SK-N-SH treated with all-trans-retinoic acid at 6 μM for 48 hours (cell line): ENCODE results near the gene GLRA1.

ENCODE experiments used
- ARNTL ChIP-seq: fragments of 450-650 bp; formaldehyde crosslinking; IDR thresholded peaks from 2 replicates; pipeline ENCODE4 v1.5.0; 2020; ENCODE audit warnings: low read depth, mild to moderate bottlenecking, moderate library complexity, borderline replicate concordance
- CSDC2 ChIP-seq: fragments of 250-450 bp; sonication (Bioruptor Pico); IDR thresholded peaks from 2 replicates; pipeline ENCODE4 v1.5.0; 2020; ENCODE audit warnings: mild to moderate bottlenecking, moderate library complexity
- GLIS3 ChIP-seq: fragments of 250-450 bp; sonication (Bioruptor Pico); IDR thresholded peaks from 2 replicates; pipeline ENCODE4 v1.5.0; 2020; ENCODE audit warnings: mild to moderate bottlenecking, moderate library complexity
- PPARA ChIP-seq: fragments of 250-450 bp; sonication (Bioruptor Pico); IDR thresholded peaks from 2 replicates; pipeline ENCODE4 v1.5.0; 2020; ENCODE audit warnings: mild to moderate bottlenecking, borderline replicate concordance
- RARB ChIP-seq: fragments of 250-450 bp; sonication (Bioruptor Pico); IDR thresholded peaks from 2 replicates; pipeline ENCODE4 v1.8.0; 2021; ENCODE audit warnings: mild to moderate bottlenecking, moderate library complexity
- TCF4 ChIP-seq: fragments of 250-450 bp; sonication (Bioruptor Pico); IDR thresholded peaks from 2 replicates; pipeline ENCODE4 v1.8.0; 2021; ENCODE audit warnings: mild to moderate bottlenecking, moderate library complexity, borderline replicate concordance
- TOX ChIP-seq: fragments of 250-450 bp; sonication (Bioruptor Pico); IDR thresholded peaks from 2 replicates; pipeline ENCODE4 v1.8.0; 2021; ENCODE audit warnings: mild to moderate bottlenecking, moderate library complexity, borderline replicate concordance
- ZC3H10 ChIP-seq: fragments of 250-450 bp; sonication (Bioruptor Pico); IDR thresholded peaks from 2 replicates; pipeline ENCODE4 v1.5.1; 2021; ENCODE audit warnings: mild to moderate bottlenecking, moderate library complexity
- ZFP3 ChIP-seq: fragments of 250-450 bp; sonication (Bioruptor Pico); IDR thresholded peaks from 2 replicates; pipeline ENCODE4 v1.5.0; 2020; ENCODE audit warnings: mild to moderate bottlenecking, moderate library complexity
- ZFP30 ChIP-seq: fragments of 450-650 bp; formaldehyde crosslinking; IDR thresholded peaks from 2 replicates; pipeline ENCODE4 v1.5.0; 2022; ENCODE audit warnings: mild to moderate bottlenecking, moderate library complexity
- ZNF565 ChIP-seq: fragments of 450-650 bp; formaldehyde crosslinking; conservative IDR thresholded peaks from 2 replicates; pipeline ENCODE4 v1.5.0; 2020; ENCODE audit warnings: low read depth, mild to moderate bottlenecking, moderate library complexity
- TF ChIP-seq, protein P1 (sequence below): fragments of 250-450 bp; sonication (Bioruptor Pico); IDR thresholded peaks from 2 replicates; pipeline ENCODE4 v1.8.0; 2020; ENCODE audit warnings: mild to moderate bottlenecking, moderate library complexity, borderline replicate concordance
- TF ChIP-seq, protein P2 (sequence below): fragments of 250-450 bp; sonication (Bioruptor Pico); IDR thresholded peaks from 2 replicates; pipeline ENCODE4 v1.5.1; 2021; ENCODE audit warnings: mild to moderate bottlenecking, moderate library complexity
- TF ChIP-seq, protein P3 (sequence below): fragments of 250-450 bp; sonication (Bioruptor Pico); IDR thresholded peaks from 2 replicates; pipeline ENCODE4 v1.5.1; 2020; ENCODE audit warnings: low read depth, mild to moderate bottlenecking, moderate library complexity

DNA sequence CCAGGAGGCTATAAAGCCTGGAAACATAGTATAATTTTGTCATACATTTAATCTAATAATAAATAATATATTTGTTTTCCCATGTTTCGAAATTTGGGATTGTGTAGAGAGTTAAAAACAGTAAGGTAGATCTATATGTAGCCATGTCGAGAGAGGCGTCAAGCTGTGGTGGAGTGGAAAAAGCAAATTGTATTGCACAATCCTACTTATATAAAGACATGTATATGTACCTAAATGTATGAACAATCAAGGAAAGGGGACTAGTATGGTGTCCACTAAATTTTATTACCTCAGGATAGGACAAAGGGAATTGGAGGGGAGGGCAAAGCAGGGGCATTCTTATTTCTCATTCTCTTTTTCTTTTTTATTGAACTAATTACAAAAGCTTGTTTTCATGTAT, 52.0 kb downstream of the GLRA1 start:
- no peak for TF ChIP-seq ZFP30 (CRISPR knock-in tag)
- no peak for TF ChIP-seq GLIS3 (CRISPR knock-in tag)
- TF ChIP-seq ZNF565 (CRISPR knock-in tag), result no peak
- TF ChIP-seq, protein P1, sequence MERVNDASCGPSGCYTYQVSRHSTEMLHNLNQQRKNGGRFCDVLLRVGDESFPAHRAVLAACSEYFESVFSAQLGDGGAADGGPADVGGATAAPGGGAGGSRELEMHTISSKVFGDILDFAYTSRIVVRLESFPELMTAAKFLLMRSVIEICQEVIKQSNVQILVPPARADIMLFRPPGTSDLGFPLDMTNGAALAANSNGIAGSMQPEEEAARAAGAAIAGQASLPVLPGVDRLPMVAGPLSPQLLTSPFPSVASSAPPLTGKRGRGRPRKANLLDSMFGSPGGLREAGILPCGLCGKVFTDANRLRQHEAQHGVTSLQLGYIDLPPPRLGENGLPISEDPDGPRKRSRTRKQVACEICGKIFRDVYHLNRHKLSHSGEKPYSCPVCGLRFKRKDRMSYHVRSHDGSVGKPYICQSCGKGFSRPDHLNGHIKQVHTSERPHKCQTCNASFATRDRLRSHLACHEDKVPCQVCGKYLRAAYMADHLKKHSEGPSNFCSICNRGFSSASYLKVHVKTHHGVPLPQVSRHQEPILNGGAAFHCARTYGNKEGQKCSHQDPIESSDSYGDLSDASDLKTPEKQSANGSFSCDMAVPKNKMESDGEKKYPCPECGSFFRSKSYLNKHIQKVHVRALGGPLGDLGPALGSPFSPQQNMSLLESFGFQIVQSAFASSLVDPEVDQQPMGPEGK (CRISPR knock-in tag), result no peak
- TF ChIP-seq ARNTL, result no peak
- no peak for TF ChIP-seq CSDC2
- no peak for TF ChIP-seq TOX (CRISPR knock-in tag)
- no peak for TF ChIP-seq PPARA
- TF ChIP-seq, protein P2, sequence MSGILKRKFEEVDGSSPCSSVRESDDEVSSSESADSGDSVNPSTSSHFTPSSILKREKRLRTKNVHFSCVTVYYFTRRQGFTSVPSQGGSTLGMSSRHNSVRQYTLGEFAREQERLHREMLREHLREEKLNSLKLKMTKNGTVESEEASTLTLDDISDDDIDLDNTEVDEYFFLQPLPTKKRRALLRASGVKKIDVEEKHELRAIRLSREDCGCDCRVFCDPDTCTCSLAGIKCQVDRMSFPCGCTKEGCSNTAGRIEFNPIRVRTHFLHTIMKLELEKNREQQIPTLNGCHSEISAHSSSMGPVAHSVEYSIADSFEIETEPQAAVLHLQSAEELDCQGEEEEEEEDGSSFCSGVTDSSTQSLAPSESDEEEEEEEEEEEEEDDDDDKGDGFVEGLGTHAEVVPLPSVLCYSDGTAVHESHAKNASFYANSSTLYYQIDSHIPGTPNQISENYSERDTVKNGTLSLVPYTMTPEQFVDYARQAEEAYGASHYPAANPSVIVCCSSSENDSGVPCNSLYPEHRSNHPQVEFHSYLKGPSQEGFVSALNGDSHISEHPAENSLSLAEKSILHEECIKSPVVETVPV (CRISPR knock-in tag), result no peak
- TF ChIP-seq, protein P3, sequence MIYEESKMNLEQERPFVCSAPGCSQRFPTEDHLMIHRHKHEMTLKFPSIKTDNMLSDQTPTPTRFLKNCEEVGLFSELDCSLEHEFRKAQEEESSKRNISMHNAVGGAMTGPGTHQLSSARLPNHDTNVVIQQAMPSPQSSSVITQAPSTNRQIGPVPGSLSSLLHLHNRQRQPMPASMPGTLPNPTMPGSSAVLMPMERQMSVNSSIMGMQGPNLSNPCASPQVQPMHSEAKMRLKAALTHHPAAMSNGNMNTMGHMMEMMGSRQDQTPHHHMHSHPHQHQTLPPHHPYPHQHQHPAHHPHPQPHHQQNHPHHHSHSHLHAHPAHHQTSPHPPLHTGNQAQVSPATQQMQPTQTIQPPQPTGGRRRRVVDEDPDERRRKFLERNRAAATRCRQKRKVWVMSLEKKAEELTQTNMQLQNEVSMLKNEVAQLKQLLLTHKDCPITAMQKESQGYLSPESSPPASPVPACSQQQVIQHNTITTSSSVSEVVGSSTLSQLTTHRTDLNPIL (CRISPR knock-in tag), result no peak
- TF ChIP-seq ZFP3 (CRISPR knock-in tag), result no peak
- no peak for TF ChIP-seq RARB
- TF ChIP-seq TCF4 (CRISPR knock-in tag), result no peak
- no peak for TF ChIP-seq ZC3H10
